Measurements from ENCODE around the gene KCND1.

Gene KCND1

DNA sequence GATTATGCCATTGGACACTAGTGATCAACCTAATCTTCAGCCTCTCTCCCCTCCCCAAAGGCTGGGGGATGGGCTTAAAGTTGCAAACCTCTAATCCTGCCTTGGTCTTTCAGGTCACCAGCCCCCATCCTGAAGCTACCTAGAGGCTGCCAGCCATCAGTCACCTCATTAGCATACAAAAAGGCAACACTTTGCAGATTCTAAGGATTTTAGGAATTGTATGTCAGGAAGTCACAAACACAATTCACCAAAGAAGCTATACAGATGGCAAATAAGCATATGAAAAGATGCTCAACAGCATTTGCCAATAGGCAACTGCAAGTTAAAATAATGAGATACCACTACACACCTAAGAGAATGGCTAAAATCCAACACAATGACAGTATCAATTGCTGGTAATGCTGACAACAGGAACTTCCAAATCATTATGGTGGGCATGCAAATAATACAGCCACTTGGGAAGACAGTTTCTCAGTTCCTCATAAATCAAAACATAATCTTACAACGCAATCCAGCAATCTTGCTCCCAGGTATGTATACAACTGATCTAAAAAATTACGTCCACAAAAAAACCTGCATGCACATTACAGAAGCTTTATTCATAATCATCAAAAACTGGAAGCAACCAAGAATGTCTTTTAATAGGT, 43.8 kb downstream of the KCND1 start:
- Histone ChIP-seq H3K36me3 (ENCODE audit: insufficient read depth, low read length) (peaks cover 8% of the 10 kb centered on the region; the same call in 1 of the 2 replicates), H3K9ac (ENCODE audit: insufficient read length) (no peak overlapping the region), H3K9me3 (ENCODE audit: low read depth, low read length) (no peaks in the 10 kb centered on the region), H3K27ac (no peak overlapping the region), H3K4me3 (no peak overlapping the region)
- TF ChIP-seq POLR2AphosphoS5 (IDR thresholded peaks at IDR 0.05; ENCODE audit: borderline replicate concordance, low read depth, low read length) (no peak), EZH2 (IDR thresholded peaks at IDR 0.05) (no peak), FOXP2 (optimal IDR thresholded peaks at IDR 0.05; ENCODE audit: control extremely low read depth, extremely low read length, insufficient read depth) (no peak)
- DNase-seq (ENCODE audit: low read depth, low spot score), result no peak

DNA sequence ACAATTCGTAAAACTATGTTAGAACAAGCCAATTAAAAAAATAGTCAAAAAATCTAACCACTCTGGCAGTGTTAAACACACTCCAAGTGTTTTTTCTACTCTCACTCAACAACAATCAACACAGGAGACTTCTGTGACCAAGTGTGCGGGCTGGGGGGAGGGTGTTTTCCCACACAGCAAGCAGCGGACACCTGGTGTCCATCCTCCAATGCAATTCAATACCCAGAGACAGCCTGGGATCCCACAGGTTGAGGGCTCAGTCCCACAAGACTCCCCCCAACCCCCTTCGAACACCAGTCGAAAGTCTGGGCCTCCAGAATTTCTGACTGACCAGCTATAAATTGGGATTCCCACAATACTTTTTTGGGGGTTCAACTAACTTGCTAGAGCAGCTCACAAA, 44.5 kb downstream of the KCND1 start:
- TF ChIP-seq FOXP2 (optimal IDR thresholded peaks at IDR 0.05; ENCODE audit: control extremely low read depth, extremely low read length, insufficient read depth) (no peak), EZH2 (IDR thresholded peaks at IDR 0.05) (no peak), POLR2AphosphoS5 (IDR thresholded peaks at IDR 0.05; ENCODE audit: borderline replicate concordance, low read depth, low read length) (no peak)
- DNase-seq (ENCODE audit: low read depth, low spot score), result no peak
- H3K9ac ChIP-seq (ENCODE audit: insufficient read length), result no peak overlapping the region
- no peak overlapping the region for H3K27ac ChIP-seq
- no peak overlapping the region for H3K4me3 ChIP-seq
- H3K36me3 ChIP-seq (ENCODE audit: insufficient read depth, low read length), result peaks cover 6% of the 10 kb centered on the region; the same call in 1 of the 2 replicates
- no peaks in the 10 kb centered on the region for H3K9me3 ChIP-seq (ENCODE audit: low read depth, low read length)

DNA sequence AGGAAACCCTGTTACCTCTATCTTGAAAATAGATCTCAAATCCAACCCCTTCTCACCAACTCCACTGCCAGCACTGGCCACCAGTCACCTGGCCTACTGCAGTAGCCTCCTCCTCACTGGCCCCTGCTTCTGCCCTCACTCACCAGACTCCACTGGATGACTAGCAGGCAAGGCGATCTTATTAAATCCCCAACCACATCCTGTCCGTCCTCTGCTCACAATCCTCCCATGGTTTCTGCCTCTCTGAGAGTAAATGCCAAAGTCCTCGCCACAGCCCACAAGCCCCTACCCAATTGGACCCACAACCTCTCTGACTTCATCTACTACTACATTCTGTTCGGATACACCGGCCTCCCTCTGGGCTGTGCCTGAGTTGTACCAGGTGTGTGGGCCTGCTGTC, 47.4 kb downstream of the KCND1 start:
- no peak for TF ChIP-seq FOXP2 (optimal IDR thresholded peaks at IDR 0.05; ENCODE audit: control extremely low read depth, extremely low read length, insufficient read depth)
- TF ChIP-seq EZH2 (IDR thresholded peaks at IDR 0.05), result no peak
- no peak for TF ChIP-seq POLR2AphosphoS5 (IDR thresholded peaks at IDR 0.05; ENCODE audit: borderline replicate concordance, low read depth, low read length)
- Histone ChIP-seq H3K4me3 (no peak overlapping the region), H3K36me3 (ENCODE audit: insufficient read depth, low read length) (peaks cover 6% of the 10 kb centered on the region; the same call in 1 of the 2 replicates), H3K9ac (ENCODE audit: insufficient read length) (no peak overlapping the region), H3K27ac (no peak overlapping the region), H3K9me3 (ENCODE audit: low read depth, low read length) (no peaks in the 10 kb centered on the region)
- DNase-seq (ENCODE audit: low read depth, low spot score), result no peak

DNA sequence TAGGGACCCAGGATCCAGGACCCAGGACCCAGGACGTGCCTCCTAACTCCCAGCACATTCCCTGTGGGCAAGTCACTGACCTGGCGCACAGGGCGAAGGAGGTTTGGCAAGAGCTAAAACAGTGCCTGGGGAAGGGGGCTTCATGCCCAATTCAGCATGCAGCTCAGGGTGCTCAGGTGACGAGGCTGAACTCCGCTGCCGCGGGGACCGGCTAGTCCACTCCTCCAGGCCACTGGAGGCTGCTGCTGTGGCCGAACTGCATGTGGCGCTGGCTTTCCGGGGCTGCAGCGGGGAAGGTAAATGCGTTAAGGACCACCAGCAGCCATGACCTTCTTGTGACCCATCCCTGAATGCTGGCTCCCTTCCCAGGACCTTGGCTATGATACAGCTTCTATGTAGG, 47.9 kb downstream of the KCND1 start:
- DNase-seq (ENCODE audit: low read depth, low spot score), result no peak
- TF ChIP-seq EZH2 (IDR thresholded peaks at IDR 0.05), result no peak
- no peak for TF ChIP-seq FOXP2 (optimal IDR thresholded peaks at IDR 0.05; ENCODE audit: control extremely low read depth, extremely low read length, insufficient read depth)
- no peak for TF ChIP-seq POLR2AphosphoS5 (IDR thresholded peaks at IDR 0.05; ENCODE audit: borderline replicate concordance, low read depth, low read length)
- Histone ChIP-seq H3K9me3 (ENCODE audit: low read depth, low read length) (no peaks in the 10 kb centered on the region), H3K4me3 (no peak overlapping the region), H3K9ac (ENCODE audit: insufficient read length) (no peak overlapping the region), H3K27ac (no peak overlapping the region), H3K36me3 (ENCODE audit: insufficient read depth, low read length) (peaks cover 6% of the 10 kb centered on the region; the same call in 1 of the 2 replicates)

DNA sequence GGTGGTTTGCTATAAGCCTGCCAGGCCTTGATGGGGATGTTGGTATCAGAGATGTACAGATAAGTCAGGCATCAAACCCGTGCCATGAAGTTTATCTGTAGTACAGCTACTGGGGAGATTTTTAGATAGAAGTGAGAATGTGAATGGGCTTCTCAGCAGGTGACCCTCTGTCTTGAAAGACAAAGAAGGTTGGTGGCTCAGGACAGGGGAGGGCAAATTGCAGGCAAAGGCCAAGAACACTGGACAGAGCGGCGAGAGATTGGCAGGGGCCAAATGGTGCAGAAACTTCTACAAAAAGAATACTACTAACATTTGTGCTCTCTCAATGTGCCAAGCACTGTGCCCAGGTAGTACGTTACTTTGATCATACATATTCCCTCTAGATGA, 50.9 kb downstream of the KCND1 start:
- Histone ChIP-seq H3K4me3 (no peak overlapping the region), H3K9ac (ENCODE audit: insufficient read length) (no peak overlapping the region), H3K27ac (no peak overlapping the region), H3K36me3 (ENCODE audit: insufficient read depth, low read length) (peaks cover 10% of the 10 kb centered on the region; the same call in 1 of the 2 replicates), H3K9me3 (ENCODE audit: low read depth, low read length) (no peaks in the 10 kb centered on the region)
- DNase-seq (ENCODE audit: low read depth, low spot score), result no peak
- no peak for TF ChIP-seq EZH2 (IDR thresholded peaks at IDR 0.05)

DNA sequence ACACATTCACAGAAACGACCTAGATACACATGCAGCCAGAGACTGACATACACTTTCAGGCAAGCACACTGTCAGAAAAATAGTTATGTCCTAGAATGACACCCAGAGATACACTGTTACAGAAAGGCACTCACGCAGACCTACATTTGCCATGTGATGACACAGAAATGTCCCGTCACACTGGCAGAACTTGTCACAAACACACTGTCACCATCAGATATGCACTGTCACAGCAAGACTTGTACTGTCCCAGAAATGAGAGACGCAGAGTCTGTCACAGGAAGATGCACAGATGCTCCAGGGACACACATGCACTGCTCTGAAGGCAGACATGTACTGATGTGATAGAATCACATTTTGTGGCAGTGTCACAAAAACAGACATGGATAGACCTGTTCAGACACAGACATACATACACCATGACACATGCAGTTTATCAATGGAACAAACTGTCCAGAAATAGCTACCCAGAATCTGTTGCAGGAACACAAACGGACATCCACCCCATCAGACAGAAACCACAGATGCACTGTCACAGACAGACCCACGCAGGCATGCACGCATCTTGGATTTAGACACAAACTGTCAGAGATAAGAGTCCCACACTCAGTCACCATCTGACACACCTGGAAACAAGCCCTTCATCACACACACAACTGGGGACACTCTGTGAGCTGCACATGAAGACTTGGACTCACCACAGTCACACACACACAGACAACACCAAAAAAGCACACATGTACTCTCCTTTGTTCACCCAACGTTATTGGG, 51.5 kb downstream of the KCND1 start:
- DNase-seq (ENCODE audit: low read depth, low spot score), result no peak
- no peak overlapping the region for H3K27ac ChIP-seq
- peaks cover 5% of the 10 kb centered on the region; the same call in 1 of the 2 replicates for H3K36me3 ChIP-seq (ENCODE audit: insufficient read depth, low read length)
- H3K9ac ChIP-seq (ENCODE audit: insufficient read length), result no peak overlapping the region
- H3K9me3 ChIP-seq (ENCODE audit: low read depth, low read length), result no peaks in the 10 kb centered on the region
- no peak overlapping the region for H3K4me3 ChIP-seq
- TF ChIP-seq POLR2AphosphoS5 (IDR thresholded peaks at IDR 0.05; ENCODE audit: borderline replicate concordance, low read depth, low read length) (no peak), FOXP2 (optimal IDR thresholded peaks at IDR 0.05; ENCODE audit: control extremely low read depth, extremely low read length, insufficient read depth) (no peak), EZH2 (IDR thresholded peaks at IDR 0.05) (no peak)

DNA sequence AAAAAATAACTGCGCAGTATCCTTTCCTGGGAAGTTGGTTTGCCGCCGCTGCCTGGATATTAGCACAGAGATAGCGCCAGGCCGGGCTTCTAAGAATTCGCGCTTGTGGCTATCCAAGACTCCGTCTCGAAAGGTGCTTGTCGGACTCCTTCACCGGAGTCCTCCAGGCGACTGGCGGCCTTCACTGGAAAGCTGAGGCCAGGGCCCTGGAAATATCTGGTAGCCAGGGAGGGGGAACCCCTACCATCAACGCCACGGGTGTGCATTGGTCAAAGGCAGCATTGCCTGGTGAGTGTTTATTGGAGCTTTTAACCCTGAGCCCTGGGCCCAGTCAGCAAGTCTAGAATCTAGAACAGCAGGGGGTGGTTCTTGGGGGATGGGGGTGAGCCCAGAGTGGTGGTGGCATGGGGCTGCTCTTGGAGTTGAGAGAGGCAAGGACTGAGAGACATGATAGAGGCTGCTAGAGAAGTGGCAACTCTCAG, 52.2 kb downstream of the KCND1 start:
- DNase-seq (ENCODE audit: low read depth, low spot score), result no peak
- no peak overlapping the region for H3K27ac ChIP-seq
- H3K4me3 ChIP-seq, result peak overlapping the region; percentile 80
- peaks cover 8% of the 10 kb centered on the region; the same call in 1 of the 2 replicates for H3K36me3 ChIP-seq (ENCODE audit: insufficient read depth, low read length)
- no peaks in the 10 kb centered on the region for H3K9me3 ChIP-seq (ENCODE audit: low read depth, low read length)
- no peak overlapping the region for H3K9ac ChIP-seq (ENCODE audit: insufficient read length)
- TF ChIP-seq FOXP2 (optimal IDR thresholded peaks at IDR 0.05; ENCODE audit: control extremely low read depth, extremely low read length, insufficient read depth) (no peak), EZH2 (IDR thresholded peaks at IDR 0.05) (no peak), POLR2AphosphoS5 (IDR thresholded peaks at IDR 0.05; ENCODE audit: borderline replicate concordance, low read depth, low read length) (no peak)

DNA sequence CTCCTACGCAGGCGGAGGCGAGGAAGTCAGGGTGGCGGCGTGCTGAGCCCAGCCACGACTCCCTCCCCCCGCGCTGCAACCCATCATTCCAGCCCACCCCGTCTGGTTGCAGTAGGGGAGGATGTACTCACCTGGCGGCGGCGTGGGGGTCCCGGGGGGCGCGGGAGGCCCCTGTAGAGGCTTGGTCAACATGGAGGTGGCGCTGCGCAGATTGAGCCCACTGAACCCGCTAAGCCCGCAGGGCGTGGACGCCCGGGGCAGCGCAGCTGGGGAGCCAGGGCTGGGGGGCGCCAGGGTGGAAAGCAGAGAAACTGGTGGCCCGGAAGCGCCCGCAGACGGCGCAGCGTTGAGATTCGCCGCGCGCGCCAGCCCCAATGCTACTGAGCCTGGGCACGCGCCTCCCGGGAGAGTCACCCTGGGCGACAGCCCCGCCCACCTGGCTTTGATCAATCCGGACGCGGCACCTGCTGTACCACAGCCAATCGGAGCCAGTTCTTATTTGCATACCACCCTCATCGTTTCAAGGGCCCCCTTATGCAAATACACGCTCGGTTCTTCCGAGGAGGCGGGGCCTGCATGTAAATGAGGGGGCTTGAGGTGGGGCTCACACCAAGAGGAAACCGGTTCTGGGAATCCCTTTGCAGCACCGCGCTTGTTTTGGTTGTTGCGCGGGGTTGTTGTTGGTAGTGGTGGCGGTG, 52.9 kb downstream of the KCND1 start, which contains the start of gene PIM2:
TSS of gene PIM2 (minus strand) at position 382 of the 698 bp plus-strand sequence. CDS start at position 192, 190 bp downstream.
- Histone ChIP-seq H3K9me3 (ENCODE audit: low read depth, low read length) (no peaks in the 10 kb centered on the region), H3K9ac (ENCODE audit: insufficient read length) (peak within 1 kb of the TSS; percentile 70), H3K36me3 (ENCODE audit: insufficient read depth, low read length) (peaks cover 8% of the 10 kb centered on the region; the same call in 1 of the 2 replicates), H3K27ac (no peak within 1 kb of the TSS), H3K4me3 (peak within 1 kb of the TSS; percentile 80)
- peak; percentile 90 for TF ChIP-seq POLR2AphosphoS5 (IDR thresholded peaks at IDR 0.05; ENCODE audit: borderline replicate concordance, low read depth, low read length)
- TF ChIP-seq FOXP2 (optimal IDR thresholded peaks at IDR 0.05; ENCODE audit: control extremely low read depth, extremely low read length, insufficient read depth), result no peak
- DNase-seq (ENCODE audit: low read depth, low spot score), result peak; percentile 77
